NK-92 treated with Interleukin-12 subunit alpha and Interleukin-12 subunit beta, amount 100 ng/mL, for 24 hours (cell line): ENCODE data around the gene PIGW.

Source experiments
- DNase-seq: peaks from one replicate; lab custom pipeline; 2025; lab: John Stamatoyannopoulos, UW

The PIGW gene

GRCh38 chr17:36546418-36547093, 11.8 kb downstream of the PIGW start:
- DNase-seq: no peak

- no peak for DNase-seq
Observed at GRCh38 chr17:36547776-36548175, 13.0 kb downstream of the PIGW start.

- no peak for DNase-seq
Observed at GRCh38 chr17:36550491-36551417, 16.0 kb downstream of the PIGW start.

- DNase-seq: no peak
Observed at GRCh38 chr17:36553459-36553858, 18.7 kb downstream of the PIGW start.

- no peak for DNase-seq
Observed at GRCh38 chr17:36566081-36566480, 31.3 kb downstream of the PIGW start.

GRCh38 chr17:36575028-36575427, 40.2 kb downstream of the PIGW start:
- no peak for DNase-seq

- no peak for DNase-seq
Observed at GRCh38 chr17:36576793-36577192, 42.0 kb downstream of the PIGW start.

- no peak for DNase-seq
Observed at GRCh38 chr17:36578671-36579070, 43.9 kb downstream of the PIGW start.

- DNase-seq: no peak
Observed at GRCh38 chr17:36583787-36584186, 49.0 kb downstream of the PIGW start.

GRCh38 chr17:36586138-36586537, 51.4 kb downstream of the PIGW start:
- DNase-seq: no peak
